Measurements from ENCODE around the gene NPL.

DNA sequence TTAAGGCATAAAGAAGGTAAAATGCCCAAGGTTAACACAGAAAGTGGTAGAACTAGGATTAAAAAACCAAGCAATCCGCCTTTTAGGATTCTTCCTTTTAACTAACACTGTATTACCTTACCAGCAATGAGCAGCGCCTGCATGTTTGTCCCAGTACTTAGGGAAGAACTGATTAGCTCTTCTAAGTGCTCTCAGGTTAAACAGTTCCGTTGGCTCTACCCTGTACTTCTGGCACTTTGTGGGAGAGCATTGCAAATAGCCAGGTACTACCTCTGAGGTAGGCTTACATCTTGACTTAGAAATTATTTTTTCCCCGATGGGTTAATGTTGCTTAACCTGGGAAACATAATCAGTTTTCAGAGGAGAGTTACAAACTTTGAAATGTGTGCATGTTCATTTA, 71.1 kb downstream of the NPL start:
- TF ChIP-seq, protein P1, sequence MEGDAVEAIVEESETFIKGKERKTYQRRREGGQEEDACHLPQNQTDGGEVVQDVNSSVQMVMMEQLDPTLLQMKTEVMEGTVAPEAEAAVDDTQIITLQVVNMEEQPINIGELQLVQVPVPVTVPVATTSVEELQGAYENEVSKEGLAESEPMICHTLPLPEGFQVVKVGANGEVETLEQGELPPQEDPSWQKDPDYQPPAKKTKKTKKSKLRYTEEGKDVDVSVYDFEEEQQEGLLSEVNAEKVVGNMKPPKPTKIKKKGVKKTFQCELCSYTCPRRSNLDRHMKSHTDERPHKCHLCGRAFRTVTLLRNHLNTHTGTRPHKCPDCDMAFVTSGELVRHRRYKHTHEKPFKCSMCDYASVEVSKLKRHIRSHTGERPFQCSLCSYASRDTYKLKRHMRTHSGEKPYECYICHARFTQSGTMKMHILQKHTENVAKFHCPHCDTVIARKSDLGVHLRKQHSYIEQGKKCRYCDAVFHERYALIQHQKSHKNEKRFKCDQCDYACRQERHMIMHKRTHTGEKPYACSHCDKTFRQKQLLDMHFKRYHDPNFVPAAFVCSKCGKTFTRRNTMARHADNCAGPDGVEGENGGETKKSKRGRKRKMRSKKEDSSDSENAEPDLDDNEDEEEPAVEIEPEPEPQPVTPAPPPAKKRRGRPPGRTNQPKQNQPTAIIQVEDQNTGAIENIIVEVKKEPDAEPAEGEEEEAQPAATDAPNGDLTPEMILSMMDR (IDR thresholded peaks at IDR 0.05), result no peak
- no peak for TF ChIP-seq POLR2A (IDR thresholded peaks at IDR 0.05; ENCODE audit: low read depth)
